NCI-H128 (cell line): Measurements from ENCODE around the gene NR5A1.

ENCODE experiments used
- DNase-seq: peaks from one replicate; lab custom pipeline; 2025; ENCODE audit not compliant: unreplicated experiment; lab: John Stamatoyannopoulos, UW

Gene NR5A1

DNA sequence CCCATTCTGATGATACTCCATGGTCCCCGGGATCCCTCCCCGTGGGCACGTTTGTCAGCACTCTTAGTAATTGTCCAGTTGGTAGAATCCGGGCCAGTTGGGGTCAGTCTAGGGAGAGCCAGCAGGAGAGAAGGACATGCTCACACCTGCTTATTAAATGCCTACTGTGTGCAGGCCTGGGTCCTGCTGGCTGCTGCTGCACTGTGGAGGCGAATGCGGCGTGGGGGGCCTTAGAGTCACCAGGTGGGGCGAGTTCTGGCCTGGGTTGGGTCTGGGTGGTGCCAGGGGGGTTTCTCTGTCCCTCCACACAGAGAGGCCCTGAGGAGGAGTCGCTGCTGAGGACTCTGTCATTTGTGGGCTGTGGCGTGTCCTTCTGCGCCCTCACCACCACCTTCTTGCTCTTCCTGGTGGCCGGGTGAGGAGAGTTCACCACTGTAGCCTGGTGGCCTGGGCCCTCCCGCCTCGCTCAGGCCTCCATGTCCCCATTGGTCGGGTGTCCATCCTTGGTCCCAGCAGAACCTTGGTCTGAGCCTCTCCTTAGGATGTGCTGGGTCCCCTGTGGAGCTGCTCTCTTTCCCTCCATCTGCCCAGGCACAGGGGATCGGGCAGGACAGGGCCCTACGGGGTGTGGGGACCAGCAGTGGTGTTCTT, 39.7 kb downstream of the NR5A1 start:
- no peak for DNase-seq

DNA sequence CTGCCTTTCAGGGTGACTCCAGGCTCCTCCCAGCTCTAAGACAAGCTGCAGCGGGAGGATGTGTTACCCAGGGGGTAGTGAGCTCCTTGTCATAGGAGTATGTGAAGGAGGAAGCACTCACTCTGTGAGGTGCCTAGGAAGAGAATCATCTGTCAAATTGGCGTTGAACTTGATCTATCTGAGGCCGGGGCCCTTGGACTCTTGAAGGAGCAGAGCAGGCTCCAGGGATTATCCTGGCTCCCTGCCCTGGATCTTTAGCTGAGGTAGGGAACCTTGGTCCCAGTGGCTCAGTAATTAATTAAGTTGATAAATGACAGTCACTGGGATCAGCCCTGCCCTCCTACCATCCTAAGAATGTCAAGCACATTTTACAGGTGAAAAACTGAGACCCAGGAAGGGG, 41.5 kb downstream of the NR5A1 start:
- no peak for DNase-seq

DNA sequence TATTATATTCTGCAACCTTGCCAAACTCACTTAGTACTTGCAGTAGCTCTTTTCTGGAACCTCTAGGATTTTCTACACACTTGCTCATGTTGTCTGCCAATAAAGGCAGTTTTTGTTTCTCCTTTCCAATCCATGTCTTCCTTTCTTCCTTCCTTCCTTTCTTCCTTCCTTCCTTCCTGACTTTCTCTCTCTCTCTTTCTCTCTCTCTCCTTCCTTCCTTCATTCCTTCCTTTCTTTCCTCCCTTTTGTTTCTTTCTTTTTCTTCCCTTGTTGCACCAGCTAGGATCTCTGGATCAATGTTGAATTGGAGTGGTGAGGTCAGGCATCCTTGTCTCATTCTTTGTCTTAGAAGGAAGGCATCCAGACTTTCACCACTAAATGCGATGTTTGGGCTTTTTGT, 44.5 kb downstream of the NR5A1 start:
- DNase-seq: no peak

DNA sequence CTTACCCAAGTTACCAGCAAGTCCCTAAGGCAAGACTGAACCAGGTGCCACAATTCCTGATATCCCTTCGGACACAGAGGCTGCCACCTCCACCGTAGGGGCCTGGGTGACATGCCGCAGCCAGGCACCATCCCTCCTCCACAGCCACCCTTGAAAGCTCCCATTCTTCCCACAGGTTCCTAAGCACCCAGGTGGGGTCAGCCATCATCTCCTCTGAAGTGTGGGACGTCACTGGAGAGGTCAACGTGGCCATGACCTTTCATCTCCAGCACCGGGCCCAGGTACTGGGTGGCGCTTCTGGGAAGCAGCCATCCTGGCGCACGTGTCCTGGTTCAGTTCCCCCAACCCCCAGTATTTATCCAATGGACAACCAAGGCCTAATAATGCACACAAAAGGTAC, 48.8 kb downstream of the NR5A1 start:
- DNase-seq: no peak

- DNase-seq: no peak
Measured at GRCh38 chr9:124457887-124458431, 49.2 kb downstream of the NR5A1 start.

DNA sequence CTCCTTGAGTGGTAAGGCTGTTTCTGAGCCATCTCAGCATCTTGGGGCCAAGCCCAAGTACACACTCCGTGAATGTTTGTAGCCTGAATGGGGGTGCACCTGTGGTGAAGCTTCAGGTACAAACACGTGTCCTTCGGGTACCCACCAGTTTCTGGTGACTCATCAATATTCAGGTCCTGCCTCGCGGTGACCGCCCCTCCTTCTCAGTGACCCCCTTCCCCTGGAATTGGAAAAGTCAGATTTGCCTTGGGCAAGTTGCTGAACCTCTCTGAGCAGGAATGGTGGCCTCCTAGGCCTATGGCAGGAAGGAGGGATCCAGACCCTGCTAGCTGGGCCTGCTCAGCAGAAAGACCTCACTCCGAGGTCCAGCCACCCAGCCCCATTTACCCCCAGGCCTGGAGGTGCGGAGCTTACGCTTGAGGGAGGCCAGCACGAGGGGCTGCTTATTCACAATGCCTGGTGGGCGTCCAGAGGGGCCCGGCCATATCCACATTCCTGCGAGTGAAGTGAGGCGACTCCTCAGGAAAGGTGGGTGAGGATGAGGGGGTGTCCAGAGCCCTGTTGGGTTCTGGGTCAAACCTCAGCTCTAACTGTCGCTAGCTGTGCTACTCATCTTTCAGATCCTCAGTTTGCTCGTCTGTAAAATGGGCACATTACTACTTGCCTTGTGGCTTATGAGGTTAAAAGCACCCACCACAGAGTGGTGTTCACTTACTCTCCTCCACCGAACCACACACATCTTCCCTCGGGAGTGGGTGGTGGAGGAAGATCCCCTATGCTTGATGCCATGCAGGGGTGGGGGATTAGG, 49.9 kb downstream of the NR5A1 start:
- DNase-seq: no peak

GRCh38 chr9:124456341-124457078, 50.7 kb downstream of the NR5A1 start:
- no peak for DNase-seq

DNA sequence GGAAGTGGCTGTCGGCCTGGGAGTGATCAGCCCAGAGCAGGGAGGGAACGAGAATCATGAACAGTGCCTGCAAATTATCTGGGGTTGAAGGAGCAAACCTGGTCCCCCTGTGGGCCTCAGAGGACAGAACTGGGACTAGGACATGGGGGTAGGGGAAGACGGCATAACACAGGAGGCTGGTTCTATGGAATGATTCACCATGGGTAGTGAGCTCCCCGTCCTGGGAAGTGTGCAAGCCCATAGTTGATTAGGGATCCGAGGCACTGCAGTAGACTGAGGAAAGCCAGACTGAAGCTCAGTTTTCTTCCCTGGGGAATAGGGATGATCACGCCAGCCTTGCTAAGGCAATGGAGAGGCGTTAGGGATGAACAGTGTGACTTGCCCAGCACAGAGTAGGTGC, 51.4 kb downstream of the NR5A1 start:
- DNase-seq: no peak

- DNase-seq: no peak
Measured at GRCh38 chr9:124454791-124455443, 52.3 kb downstream of the NR5A1 start.

DNA sequence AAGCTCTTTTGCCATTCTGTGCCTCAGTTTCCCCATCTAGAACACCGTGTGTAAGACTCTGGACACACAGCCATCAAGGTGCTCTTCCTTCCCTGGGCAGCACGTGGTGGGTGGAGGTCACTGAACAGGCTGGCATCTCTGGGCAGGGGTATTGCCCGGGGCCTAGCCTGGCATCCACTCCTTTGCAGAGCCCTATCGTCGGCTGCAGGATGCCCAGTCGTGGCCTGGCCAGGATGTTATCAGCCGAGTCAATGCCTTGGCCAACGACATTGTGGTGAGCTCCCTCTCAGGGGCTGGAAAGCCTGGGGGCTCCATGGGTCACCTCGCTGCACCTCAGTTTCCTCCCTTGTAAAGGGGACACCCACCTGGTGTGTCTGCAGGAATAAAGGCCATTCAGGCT, 52.9 kb downstream of the NR5A1 start:
- no peak for DNase-seq

GRCh38 chr9:124453586-124454191, 53.5 kb downstream of the NR5A1 start:
- no peak for DNase-seq

DNA sequence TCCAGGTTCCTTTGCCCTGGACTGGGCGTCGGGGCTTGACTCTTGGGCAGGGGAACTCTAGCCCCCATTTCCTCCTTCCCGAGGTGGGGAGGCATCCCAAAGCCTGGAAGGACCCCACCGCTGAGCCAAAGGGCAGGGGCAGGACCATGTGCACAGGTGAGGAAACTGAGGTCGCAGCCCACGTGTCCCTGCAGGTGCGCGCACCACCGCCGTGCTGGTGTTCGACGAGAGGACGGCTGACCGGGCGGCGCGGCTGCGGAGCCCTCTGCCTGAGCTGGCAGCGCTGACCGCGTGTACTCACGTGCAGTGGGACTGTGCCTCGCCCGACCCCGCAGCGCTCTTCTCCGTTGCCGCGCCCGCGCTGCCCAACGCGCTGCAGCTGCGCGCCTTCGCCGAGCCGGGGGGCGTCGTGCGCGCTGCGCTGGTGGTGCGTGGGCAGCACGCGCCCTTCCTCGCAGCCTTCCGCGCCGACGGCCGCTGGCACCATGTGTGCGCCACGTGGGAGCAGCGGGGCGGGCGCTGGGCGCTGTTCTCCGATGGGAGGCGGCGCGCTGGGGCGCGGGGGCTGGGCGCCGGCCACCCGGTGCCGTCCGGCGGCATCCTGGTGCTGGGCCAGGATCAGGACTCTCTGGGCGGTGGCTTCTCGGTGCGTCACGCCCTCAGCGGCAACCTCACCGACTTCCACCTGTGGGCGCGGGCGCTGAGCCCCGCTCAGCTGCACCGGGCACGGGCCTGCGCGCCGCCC, 54.2 kb downstream of the NR5A1 start:
- no peak for DNase-seq

DNA sequence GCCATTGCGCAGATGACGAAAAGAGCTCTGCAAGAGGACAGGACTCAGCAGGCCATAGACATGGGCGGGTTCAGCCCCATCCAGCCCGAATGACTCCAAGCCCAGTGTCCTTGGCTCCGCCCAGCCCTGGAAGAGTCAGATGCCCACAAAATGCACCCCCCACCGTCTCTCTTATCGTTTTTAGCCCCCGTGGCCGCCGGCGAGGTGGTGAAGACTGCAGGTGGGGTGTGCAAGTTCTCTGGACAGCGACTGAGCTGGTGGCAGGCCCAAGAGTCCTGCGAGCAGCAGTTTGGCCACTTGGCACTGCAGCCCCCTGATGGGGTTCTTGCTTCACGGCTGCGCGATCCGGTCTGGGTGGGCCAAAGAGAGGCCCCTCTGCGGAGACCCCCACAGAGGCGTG, 54.9 kb downstream of the NR5A1 start:
- no peak for DNase-seq

- no peak for DNase-seq
Measured at GRCh38 chr9:124450931-124451661, 56.1 kb downstream of the NR5A1 start.

- peak; percentile 47 for DNase-seq
Measured at GRCh38 chr9:124450241-124450924, 56.8 kb downstream of the NR5A1 start, which contains the start of gene ADGRD2. Gene ADGRD2, plus strand, starts transcription at chr9:124450451. Its CDS starts 1,216 bp downstream, at chr9:124451667.

DNA sequence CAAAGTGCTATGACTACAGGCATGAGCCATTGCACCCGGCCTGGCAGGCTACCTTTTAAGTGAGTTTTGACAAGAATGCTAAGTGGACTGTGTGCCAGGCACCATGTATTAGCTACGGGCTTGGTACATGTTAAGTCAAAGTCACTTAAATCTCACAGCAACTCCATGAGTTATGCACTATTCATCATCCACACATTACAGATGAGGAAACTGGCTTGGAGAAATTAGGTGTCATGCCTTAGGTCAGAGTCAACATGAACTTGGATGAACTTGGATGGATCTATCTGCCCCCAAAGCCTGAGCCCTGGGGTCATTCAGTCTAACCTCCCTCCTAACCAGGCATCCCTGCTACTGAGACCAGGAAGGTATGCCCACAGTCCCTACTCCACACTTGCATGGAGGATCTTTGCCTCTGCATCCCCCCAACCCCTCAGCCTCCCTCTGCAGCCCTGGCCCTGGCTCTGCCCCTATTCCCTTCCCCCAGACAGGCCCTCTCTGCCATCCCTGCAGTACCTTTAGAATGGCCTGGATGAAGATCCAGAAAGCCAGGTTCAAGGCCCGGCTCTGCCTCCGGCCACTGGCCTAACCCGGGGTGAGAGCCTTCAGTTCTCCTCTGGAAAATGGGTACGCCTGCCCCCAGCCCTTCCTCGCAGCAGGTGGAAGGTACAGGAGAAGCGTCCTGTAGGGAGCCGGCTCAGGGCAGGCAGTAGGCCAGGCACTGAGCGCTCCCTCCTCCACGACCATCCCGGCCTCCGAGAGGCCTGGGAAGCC, 57.6 kb downstream of the NR5A1 start:
- DNase-seq: no peak

GRCh38 chr9:124448019-124448418, 59.2 kb downstream of the NR5A1 start:
- DNase-seq: no peak

DNA sequence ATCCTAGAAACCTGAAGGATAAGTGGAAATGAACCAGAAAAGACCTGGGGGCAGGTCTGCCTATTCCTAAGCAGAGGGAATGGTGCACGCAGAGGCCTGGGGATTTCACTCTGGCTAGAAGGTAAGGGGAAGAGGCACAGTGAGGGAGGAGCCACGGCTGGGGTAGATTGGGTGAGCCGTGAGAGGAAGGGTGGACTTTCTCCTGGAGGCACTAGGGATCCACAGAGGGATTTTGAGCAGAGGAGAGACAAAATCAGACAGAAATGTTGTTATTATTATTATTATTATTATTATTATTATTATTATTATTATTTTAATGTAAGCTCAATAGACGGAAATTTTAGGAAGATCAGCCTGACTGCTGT, 59.9 kb downstream of the NR5A1 start:
- no peak for DNase-seq
